Neuronal stem cell (in vitro differentiated cells): ENCODE data around the gene ADGRG3.

Experiments
- DNase-seq: peaks from one replicate; pipeline ENCODE4 v3.0.0-alpha.2; 2013; ENCODE audit warnings: low spot score
- H2AFZ ChIP-seq: one replicate; pipeline ENCODE4 v1.6.1; 2013; ENCODE audit warnings: mild to moderate bottlenecking, low read length, inconsistent platforms
- H2AK5ac ChIP-seq: 2 replicates; pipeline ENCODE4 v1.6.1; 2013; ENCODE audit warnings: low read depth, mild to moderate bottlenecking, inconsistent platforms, low read length, moderate library complexity, mixed read lengths
- H2BK120ac ChIP-seq: 2 replicates; pipeline ENCODE4 v1.6.1; 2013; ENCODE audit warnings: low read depth, mild to moderate bottlenecking, inconsistent platforms, low read length, moderate library complexity, mixed read lengths
- H2BK12ac ChIP-seq: one replicate; pipeline ENCODE4 v1.6.1; 2013; ENCODE audit warnings: low read length, inconsistent platforms
- H2BK15ac ChIP-seq: 2 replicates; pipeline ENCODE4 v1.6.1; 2013; ENCODE audit warnings: mild to moderate bottlenecking, low read length, inconsistent platforms, mixed read lengths
- H2BK5ac ChIP-seq: one replicate; pipeline ENCODE4 v1.6.1; 2013; ENCODE audit warnings: inconsistent platforms, mild to moderate bottlenecking, low read length, moderate library complexity
- H3K14ac ChIP-seq: one replicate; pipeline ENCODE4 v1.6.1; 2013; ENCODE audit warnings: low read length, inconsistent platforms
- H3K18ac ChIP-seq: 2 replicates; pipeline ENCODE4 v1.6.1; 2013; ENCODE audit warnings: low read length, inconsistent platforms
- H3K23ac ChIP-seq: 2 replicates; pipeline ENCODE4 v1.6.1; 2013; ENCODE audit warnings: low read depth, mild to moderate bottlenecking, mixed read lengths, low read length, inconsistent platforms; ENCODE audit not compliant: poor library complexity
- H3K27ac ChIP-seq: replicated peaks from 3 replicates; pipeline ENCODE4 v1.5.1; 2013; ENCODE audit warnings: low read length, inconsistent platforms
- H3K27me3 ChIP-seq, 3 experiments: 2 replicates each; pipeline ENCODE4 v1.6.1; 2013; ENCODE audit warnings: low read length in 3 of 3, mild to moderate bottlenecking in 2 of 3, inconsistent platforms in 1 of 3, low read depth in 1 of 3, mixed read lengths in 1 of 3, moderate library complexity in 1 of 3; ENCODE audit not compliant: control insufficient read depth in 3 of 3, insufficient read depth in 3 of 3
- H3K36me3 ChIP-seq, 2 donors: replicated peaks in 1 of 2; 2 replicates each; pipeline ENCODE4 v1.6.1; 2013; ENCODE audit warnings: low read length in 2 of 2; ENCODE audit not compliant: control insufficient read depth in 2 of 2, insufficient read depth in 2 of 2
- H3K4ac ChIP-seq: 2 replicates; pipeline ENCODE4 v1.6.1; 2013; ENCODE audit warnings: inconsistent platforms, mild to moderate bottlenecking, low read length, moderate library complexity
- H3K4me1 ChIP-seq, 2 donors: 1 replicate in 1 of 2; 2 replicates in 1 of 2; pipeline ENCODE4 v1.6.1; 2013; ENCODE audit warnings: low read length in 2 of 2, low read depth in 1 of 2; ENCODE audit not compliant: control insufficient read depth in 2 of 2, insufficient read depth in 1 of 2
- H3K4me2 ChIP-seq: one replicate; pipeline ENCODE4 v1.6.1; 2013; ENCODE audit warnings: mild to moderate bottlenecking, low read length, inconsistent platforms; ENCODE audit not compliant: insufficient read depth, poor library complexity, severe bottlenecking
- H3K4me3 ChIP-seq, 2 donors: 2 replicates each; pipeline ENCODE4 v1.5.1; 2013; ENCODE audit warnings: low read length in 2 of 2, mild to moderate bottlenecking in 2 of 2, inconsistent platforms in 1 of 2, moderate library complexity in 1 of 2
- H3K79me1 ChIP-seq: one replicate; pipeline ENCODE4 v1.6.1; 2013; ENCODE audit warnings: low read depth, mild to moderate bottlenecking, inconsistent platforms, low read length, moderate library complexity
- H3K9ac ChIP-seq: one replicate; pipeline ENCODE4 v1.6.1; 2013; ENCODE audit warnings: mild to moderate bottlenecking, low read depth, low read length, inconsistent platforms; ENCODE audit not compliant: poor library complexity
- H3K9me3 ChIP-seq, 2 donors: replicated peaks in 1 of 2; 2 replicates each; pipeline versions ENCODE3 to v1.6.1; 2013; ENCODE audit warnings: low read length in 2 of 2, mild to moderate bottlenecking in 2 of 2, inconsistent platforms in 1 of 2, low read depth in 1 of 2, mixed read lengths in 1 of 2, moderate library complexity in 1 of 2; ENCODE audit not compliant: control insufficient read depth in 2 of 2, insufficient read depth in 1 of 2
- H4K8ac ChIP-seq: one replicate; pipeline ENCODE4 v1.6.1; 2013; ENCODE audit warnings: low read depth, mild to moderate bottlenecking, inconsistent platforms, low read length, moderate library complexity
- H4K91ac ChIP-seq: one replicate; pipeline ENCODE4 v1.6.1; 2013; ENCODE audit warnings: low read length, low read depth, mild to moderate bottlenecking, inconsistent platforms; ENCODE audit not compliant: poor library complexity
- WGBS, 2 donors: extraction: QIAGEN DNeasy Blood & Tissue Kit; methylation state at CpG; one replicate each; pipeline ENCODE4 v1.1.7; 2013; ENCODE audit warnings: missing lambda C conversion rate in 2 of 2, mixed read lengths in 1 of 2; ENCODE audit not compliant: insufficient read length in 2 of 2, insufficient replicate concordance in 1 of 2; ENCODE audit errors: extremely low coverage in 2 of 2; 5-methylcytosine and 5-hydroxymethylcytosine counted together

Gene ADGRG3

DNA sequence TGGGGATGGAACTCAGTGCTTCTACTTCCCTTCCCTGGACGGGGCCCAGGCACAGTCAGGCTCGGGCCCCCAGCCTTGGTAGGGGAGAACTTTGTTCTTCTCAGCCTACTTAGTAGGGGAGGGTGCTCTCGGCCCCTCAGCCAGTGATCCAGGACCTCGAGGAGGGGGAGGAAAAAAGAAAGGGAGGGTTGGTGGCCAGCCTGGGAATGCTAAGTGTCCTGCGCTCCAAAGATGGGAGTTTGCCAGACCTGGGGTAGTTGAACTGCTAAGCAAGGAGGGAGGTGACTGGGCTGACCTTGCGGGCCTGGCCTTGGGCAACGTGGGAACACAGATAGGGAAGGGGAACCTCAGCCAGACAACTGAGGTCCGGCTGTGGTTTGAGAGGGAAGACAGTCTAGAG lies 27.5 kb upstream of the ADGRG3 start:
- H4K91ac ChIP-seq, result peak overlapping the region; percentile 41
- DNase-seq, result no peak
- peak overlapping the region; percentile 95 for H2AK5ac ChIP-seq
- no peak overlapping the region for H3K27ac ChIP-seq
- H3K79me1 ChIP-seq, result peaks cover 18% of the 10 kb centered on the region
- peaks cover 0 to 5% (median 0%) of the 10 kb centered on the region in 3 experiments for H3K27me3 ChIP-seq
- peak overlapping the region; percentile 10 for H2BK120ac ChIP-seq
- no peak overlapping the region for H3K4ac ChIP-seq
- WGBS, 2 donors, result no CpG with 5 or more reads among the region's 8 CpGs
- no peak overlapping the region for H2AFZ ChIP-seq
- H3K4me2 ChIP-seq, result peak overlapping the region; percentile 63
- peak overlapping the region; percentile 59 for H3K14ac ChIP-seq
- H3K4me3 ChIP-seq, result no peak overlapping the region
- peak overlapping the region; percentile 62 for H2BK5ac ChIP-seq
- H2BK15ac ChIP-seq, result peak overlapping the region; percentile 88
- H3K18ac ChIP-seq, result peak overlapping the region; percentile 89
- no peak overlapping the region for H3K23ac ChIP-seq
- no peak overlapping the region for H4K8ac ChIP-seq
- peaks cover 0 to 8% of the 10 kb centered on the region in 2 donors for H3K9me3 ChIP-seq
- H3K9ac ChIP-seq, result peak overlapping the region; percentile 53
- H3K4me1 ChIP-seq, result peaks cover 36 to 61% of the 10 kb centered on the region in 2 donors
- H2BK12ac ChIP-seq, result peak overlapping the region; percentile 47
- H3K36me3 ChIP-seq, result peaks cover 8 to 13% of the 10 kb centered on the region in 2 donors

DNA sequence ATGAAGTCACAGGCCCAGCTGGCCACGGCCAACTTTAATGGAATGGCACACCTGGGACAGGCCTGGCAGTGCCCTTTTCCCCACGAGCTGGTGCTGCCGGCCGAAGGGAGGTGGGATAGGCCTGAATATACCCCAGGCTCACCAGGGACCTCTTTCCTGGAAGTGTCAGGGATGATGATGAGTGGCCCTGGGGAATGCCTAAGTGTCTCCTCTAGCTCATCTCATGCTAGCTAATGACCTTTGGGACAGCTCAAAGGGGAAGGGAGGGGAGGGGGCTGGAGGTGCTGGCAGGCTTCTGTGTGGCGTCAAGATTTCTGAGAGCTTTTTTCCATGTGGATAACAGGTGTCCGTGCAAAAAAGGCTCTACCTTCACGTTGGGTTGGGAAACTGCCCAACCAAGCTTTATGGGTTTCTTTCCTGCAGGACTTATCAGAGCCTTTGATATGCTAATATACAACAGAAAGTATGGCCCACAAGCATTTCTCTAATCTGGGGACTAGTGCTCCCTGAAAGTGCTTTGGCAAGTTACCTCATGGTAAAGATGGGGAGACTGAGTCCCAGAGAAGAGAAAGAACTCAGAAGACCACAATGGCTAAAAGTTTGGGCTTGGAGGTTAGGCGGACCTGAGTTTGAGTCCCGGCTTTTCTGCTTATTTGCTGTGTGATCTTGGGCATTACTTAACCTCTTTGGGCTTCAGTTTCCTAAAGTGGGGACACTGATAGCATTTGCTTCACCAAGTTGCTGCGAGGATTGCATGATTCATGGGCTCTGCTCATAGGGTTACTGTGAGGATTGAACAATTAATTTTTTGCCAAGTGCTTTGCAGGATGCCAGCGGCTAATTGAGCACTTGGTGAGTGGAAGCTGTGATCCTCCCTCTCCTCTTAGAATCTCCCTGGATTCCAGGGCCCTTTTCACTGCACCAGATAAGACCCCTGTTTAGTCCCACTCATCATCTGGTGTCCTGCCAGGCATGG lies 25.7 kb upstream of the ADGRG3 start:
- Histone ChIP-seq H2BK15ac (no peak overlapping the region), H3K4me3 (no peak overlapping the region), H4K8ac (peak overlapping the region; percentile 19), H3K23ac (no peak overlapping the region), H3K4me1 (peaks cover 31 to 46% of the 10 kb centered on the region in 2 donors), H3K9ac (peak overlapping the region; percentile 15), H3K79me1 (peaks cover 18% of the 10 kb centered on the region), H3K14ac (no peak overlapping the region), H3K36me3 (peaks cover 8 to 13% of the 10 kb centered on the region in 2 donors), H2BK12ac (no peak overlapping the region), H3K27ac (no peak overlapping the region), H2AFZ (no peak overlapping the region), H3K27me3 (peaks cover 0 to 5% (median 0%) of the 10 kb centered on the region in 3 experiments), H3K9me3 (peaks cover 0 to 8% of the 10 kb centered on the region in 2 donors), H3K18ac (no peak overlapping the region), H3K4ac (no peak overlapping the region), H3K4me2 (no peak overlapping the region), H2BK5ac (no peak overlapping the region), H2BK120ac (no peak overlapping the region), H4K91ac (no peak overlapping the region), H2AK5ac (peak overlapping the region; percentile 20)
- no CpG with 5 or more reads among the region's 11 CpGs for WGBS, 2 donors
- DNase-seq, result no peak

- peak overlapping the region; percentile 27 for H3K18ac ChIP-seq
- H2AFZ ChIP-seq, result no peak overlapping the region
- H2BK12ac ChIP-seq, result no peak overlapping the region
- H3K23ac ChIP-seq, result no peak overlapping the region
- H3K4me1 ChIP-seq, result peaks cover 22 to 38% of the 10 kb centered on the region in 2 donors
- no peak overlapping the region for H3K4me2 ChIP-seq
- no peak overlapping the region for H3K14ac ChIP-seq
- no peak overlapping the region for H3K4ac ChIP-seq
- H3K9ac ChIP-seq, result peak overlapping the region; percentile 15
- H3K79me1 ChIP-seq, result peaks cover 20% of the 10 kb centered on the region
- peak overlapping the region; percentile 19 for H4K8ac ChIP-seq
- no CpG with 5 or more reads among the region's 7 CpGs for whole genome bisulfite sequencing, 2 donors
- no peak overlapping the region for H2BK5ac ChIP-seq
- peaks cover 8 to 13% of the 10 kb centered on the region in 2 donors for H3K36me3 ChIP-seq
- no peak overlapping the region for H2BK15ac ChIP-seq
- H2AK5ac ChIP-seq, result peak overlapping the region; percentile 20
- no peak overlapping the region for H3K27ac ChIP-seq
- H2BK120ac ChIP-seq, result no peak overlapping the region
- no peak overlapping the region for H4K91ac ChIP-seq
- H3K4me3 ChIP-seq, result no peak overlapping the region
- peaks cover 0 to 5% (median 0%) of the 10 kb centered on the region in 3 experiments for H3K27me3 ChIP-seq
- DNase-seq, result no peak
- peaks cover 0 to 8% of the 10 kb centered on the region in 2 donors for H3K9me3 ChIP-seq
Measured at GRCh38 chr16:57643147-57643874, 24.8 kb upstream of the ADGRG3 start.
